Choroid plexus epithelial cell (primary cell): Measurements from ENCODE around the gene LMOD2.
A peak's percentile ranks its signal among the peaks of the same experiment; 100 is the strongest.

Experiments used
- DNase-seq: peaks from one replicate; pipeline ENCODE4 v3.0.0-alpha.2; 2010; ENCODE audit warnings: low read depth
- H3K4me3 ChIP-seq: 2 replicates; pipeline ENCODE4 v1.5.1; 2011; ENCODE audit warnings: low read depth, mild to moderate bottlenecking, control low read depth, low read length, moderate library complexity
- CTCF ChIP-seq: conservative IDR thresholded peaks from 2 replicates; pipeline ENCODE4 v1.5.1; 2011; ENCODE audit warnings: low read depth, mild to moderate bottlenecking, control low read depth, inconsistent platforms, low read length, moderate library complexity

LMOD2 gene

DNA sequence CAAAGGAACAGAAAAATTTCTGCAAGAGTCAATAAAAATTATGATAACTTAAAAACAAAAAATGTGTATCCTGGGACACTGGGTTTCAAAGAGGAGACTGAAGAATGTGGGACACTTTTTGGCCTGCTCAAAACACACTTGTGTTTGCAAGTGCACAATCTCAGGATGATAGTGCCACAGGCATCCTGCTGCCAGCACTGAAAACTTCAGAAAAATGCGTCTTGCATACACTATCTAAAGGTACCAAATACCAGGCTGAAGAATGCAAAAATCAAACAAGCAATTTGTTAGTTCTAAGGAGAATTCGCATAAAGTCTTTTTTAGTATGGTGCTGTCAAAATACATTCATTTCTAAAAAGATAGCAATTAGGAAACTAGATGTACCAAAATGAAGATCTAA lies 55.0 kb downstream of the LMOD2 start:
- DNase-seq = no peak
- H3K4me3 ChIP-seq = no peak overlapping the region
- TF ChIP-seq CTCF = no peak

- H3K4me3 ChIP-seq = no peak overlapping the region
- DNase-seq = no peak
- TF ChIP-seq CTCF = no peak
These were observed 56.2 kb downstream of the LMOD2 start for GRCh38 chr7:123711832-123712293.

- TF ChIP-seq CTCF = no peak
- no peak overlapping the region for H3K4me3 ChIP-seq
- DNase-seq = peak; percentile 90
These were observed 57.0 kb downstream of the LMOD2 start for GRCh38 chr7:123712619-123713018.
